Tibial artery (tissue), 4 donors: ENCODE data around the gene SYNDIG1.

ENCODE experiments used
- DNase-seq, 2 donors: peaks; one replicate each; pipeline ENCODE4 v3.0.0-alpha.2; 2019
- H3K27ac ChIP-seq, 2 donors: fragments of 200-600 bp; sonication (generic) in 1 of 2; 1 replicate in 1 of 2; 2 replicates in 1 of 2; pipeline ENCODE4 v1.5.1; 2018 to 2019; ENCODE audit warnings: mild to moderate bottlenecking in 1 of 2
- H3K27me3 ChIP-seq, 2 donors: fragments of 200-600 bp; sonication (generic) in 1 of 2; one replicate each; pipeline versions ENCODE4 v1.5.1 to v1.6.0; 2016 to 2019
- H3K36me3 ChIP-seq, 3 donors: fragments of 200-600 bp; sonication (generic) in 2 of 3; one replicate each; pipeline ENCODE4 v1.5.1; 2016 to 2019; ENCODE audit warnings: mild to moderate bottlenecking in 2 of 3
- H3K4me1 ChIP-seq, 4 donors: fragments of 200-600 bp; sonication (generic) in 2 of 4; 1 replicate in 3 of 4; 2 replicates in 1 of 4; pipeline ENCODE4 v1.5.1; 2016 to 2019
- H3K4me3 ChIP-seq, 2 donors: fragments of 200-600 bp; sonication (generic) in 1 of 2; 1 replicate in 1 of 2; 2 replicates in 1 of 2; pipeline ENCODE4 v1.5.1; 2018 to 2019; ENCODE audit warnings: mild to moderate bottlenecking in 2 of 2
- H3K9me3 ChIP-seq, 3 donors: fragments of 200-600 bp; sonication (generic) in 1 of 3; one replicate each; pipeline ENCODE4 v1.5.1; 2016 to 2019
- intact Hi-C: fragments of 100-400 bp; cut with DNase I; formaldehyde crosslinking; loops from one replicate; pipeline ENCODE4 v1.15.0; 2023; ENCODE audit warnings: low total_unique reads
- TF ChIP-seq, protein P1 (sequence below), 2 experiments: fragments of 200-600 bp in 1 of 2; fragments of 450-650 bp in 1 of 2; IDR thresholded peaks; one replicate each; pipeline ENCODE4 v1.5.1; 2017 to 2019; ENCODE audit warnings: antibody characterized with exemption in 2 of 2, mild to moderate bottlenecking in 1 of 2, moderate library complexity in 1 of 2

The SYNDIG1 gene

DNA sequence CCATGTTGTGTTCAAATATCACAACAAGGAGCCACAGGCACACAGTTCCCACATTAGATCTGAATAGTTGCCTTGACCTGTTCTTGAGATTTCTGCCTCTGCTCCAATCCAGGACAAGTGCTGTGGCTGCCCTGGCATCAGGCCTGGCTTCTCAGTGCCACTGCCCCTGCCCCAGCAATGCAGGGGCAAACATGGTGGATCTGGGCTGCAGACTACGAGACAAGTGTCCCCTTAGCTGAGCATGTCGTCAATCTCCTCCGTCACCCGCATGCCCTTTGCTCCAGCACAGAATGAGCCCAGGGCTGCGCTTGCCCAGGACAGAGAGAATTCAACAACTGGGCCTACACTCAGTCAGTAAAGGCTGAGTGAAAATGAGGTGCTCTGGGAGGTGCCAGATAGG lies 201.6 kb downstream of the SYNDIG1 start:
- peak; percentile 15 to 45 for DNase-seq
- Histone ChIP-seq H3K4me1 (peaks cover 0 to 19% (median 13%) of the 10 kb centered on the region in 4 donors), H3K27me3 (no peaks in the 10 kb centered on the region), H3K4me3 (no peak overlapping the region), H3K36me3 (no peaks in the 10 kb centered on the region), H3K9me3 (no peaks in the 10 kb centered on the region), H3K27ac (no peak overlapping the region)
- intact Hi-C loops, result no loop called here
- TF ChIP-seq, protein P1, sequence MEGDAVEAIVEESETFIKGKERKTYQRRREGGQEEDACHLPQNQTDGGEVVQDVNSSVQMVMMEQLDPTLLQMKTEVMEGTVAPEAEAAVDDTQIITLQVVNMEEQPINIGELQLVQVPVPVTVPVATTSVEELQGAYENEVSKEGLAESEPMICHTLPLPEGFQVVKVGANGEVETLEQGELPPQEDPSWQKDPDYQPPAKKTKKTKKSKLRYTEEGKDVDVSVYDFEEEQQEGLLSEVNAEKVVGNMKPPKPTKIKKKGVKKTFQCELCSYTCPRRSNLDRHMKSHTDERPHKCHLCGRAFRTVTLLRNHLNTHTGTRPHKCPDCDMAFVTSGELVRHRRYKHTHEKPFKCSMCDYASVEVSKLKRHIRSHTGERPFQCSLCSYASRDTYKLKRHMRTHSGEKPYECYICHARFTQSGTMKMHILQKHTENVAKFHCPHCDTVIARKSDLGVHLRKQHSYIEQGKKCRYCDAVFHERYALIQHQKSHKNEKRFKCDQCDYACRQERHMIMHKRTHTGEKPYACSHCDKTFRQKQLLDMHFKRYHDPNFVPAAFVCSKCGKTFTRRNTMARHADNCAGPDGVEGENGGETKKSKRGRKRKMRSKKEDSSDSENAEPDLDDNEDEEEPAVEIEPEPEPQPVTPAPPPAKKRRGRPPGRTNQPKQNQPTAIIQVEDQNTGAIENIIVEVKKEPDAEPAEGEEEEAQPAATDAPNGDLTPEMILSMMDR (IDR thresholded peaks at IDR 0.05), result no peak

GRCh38 chr20:24672181-24672880 lies 202.9 kb downstream of the SYNDIG1 start:
- TF ChIP-seq, protein P1 (IDR thresholded peaks at IDR 0.05), result no peak
- intact Hi-C loops, result no loop called here
- H3K9me3 ChIP-seq, result no peaks in the 10 kb centered on the region
- no peaks in the 10 kb centered on the region for H3K27me3 ChIP-seq
- DNase-seq, result peak; percentile 18 to 54
- peaks cover 0 to 19% (median 13%) of the 10 kb centered on the region in 4 donors for H3K4me1 ChIP-seq
- no peak overlapping the region for H3K4me3 ChIP-seq
- peak overlapping the region; percentile 30 to 53 for H3K27ac ChIP-seq
- H3K36me3 ChIP-seq, result no peaks in the 10 kb centered on the region

DNA sequence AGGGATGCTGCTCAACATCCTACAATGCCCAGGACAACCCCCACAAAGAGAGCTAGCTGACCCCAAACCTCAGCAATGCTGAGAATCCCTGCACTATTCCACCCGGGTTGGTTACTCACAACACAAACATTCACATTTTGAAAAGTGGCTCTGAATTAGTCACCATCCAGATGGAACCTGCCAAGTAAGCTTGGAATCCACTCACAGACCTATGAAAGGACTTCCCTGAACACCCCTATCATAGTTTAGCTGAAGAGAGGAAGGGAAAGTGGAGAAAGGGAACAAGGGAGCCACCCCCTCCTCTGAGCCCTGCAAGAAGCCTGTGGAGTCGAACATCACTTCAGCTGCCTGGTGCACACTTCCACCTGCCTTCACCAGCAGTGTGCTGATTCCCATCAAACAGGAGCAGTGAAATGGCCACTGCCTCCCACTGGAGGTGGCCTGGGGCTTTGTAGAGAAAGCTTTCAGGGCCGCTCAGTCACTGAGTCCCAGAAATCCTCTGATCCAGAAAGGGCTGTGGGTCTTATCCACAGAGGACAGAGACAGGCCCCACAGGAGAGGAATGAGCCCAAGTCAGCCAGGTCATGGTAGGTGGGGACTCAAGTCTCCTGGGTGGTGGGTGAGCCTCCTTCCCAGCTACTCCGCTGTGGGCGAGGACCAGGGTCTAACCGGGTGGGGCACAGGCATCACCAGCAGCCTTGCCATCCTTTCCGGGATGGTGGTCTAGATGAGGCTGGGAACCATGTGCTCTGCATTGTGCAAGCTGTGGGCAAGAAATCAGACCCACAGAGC lies 203.7 kb downstream of the SYNDIG1 start:
- DNase-seq, result peak; percentile 21 to 60
- Histone ChIP-seq H3K27me3 (no peaks in the 10 kb centered on the region), H3K36me3 (no peaks in the 10 kb centered on the region), H3K27ac (peak overlapping the region; percentile 30 to 53), H3K4me1 (peaks cover 0 to 19% (median 13%) of the 10 kb centered on the region in 4 donors), H3K9me3 (no peaks in the 10 kb centered on the region), H3K4me3 (no peak overlapping the region)
- intact Hi-C loops, result no loop called here
- TF ChIP-seq, protein P1 (IDR thresholded peaks at IDR 0.05), result no peak

DNA sequence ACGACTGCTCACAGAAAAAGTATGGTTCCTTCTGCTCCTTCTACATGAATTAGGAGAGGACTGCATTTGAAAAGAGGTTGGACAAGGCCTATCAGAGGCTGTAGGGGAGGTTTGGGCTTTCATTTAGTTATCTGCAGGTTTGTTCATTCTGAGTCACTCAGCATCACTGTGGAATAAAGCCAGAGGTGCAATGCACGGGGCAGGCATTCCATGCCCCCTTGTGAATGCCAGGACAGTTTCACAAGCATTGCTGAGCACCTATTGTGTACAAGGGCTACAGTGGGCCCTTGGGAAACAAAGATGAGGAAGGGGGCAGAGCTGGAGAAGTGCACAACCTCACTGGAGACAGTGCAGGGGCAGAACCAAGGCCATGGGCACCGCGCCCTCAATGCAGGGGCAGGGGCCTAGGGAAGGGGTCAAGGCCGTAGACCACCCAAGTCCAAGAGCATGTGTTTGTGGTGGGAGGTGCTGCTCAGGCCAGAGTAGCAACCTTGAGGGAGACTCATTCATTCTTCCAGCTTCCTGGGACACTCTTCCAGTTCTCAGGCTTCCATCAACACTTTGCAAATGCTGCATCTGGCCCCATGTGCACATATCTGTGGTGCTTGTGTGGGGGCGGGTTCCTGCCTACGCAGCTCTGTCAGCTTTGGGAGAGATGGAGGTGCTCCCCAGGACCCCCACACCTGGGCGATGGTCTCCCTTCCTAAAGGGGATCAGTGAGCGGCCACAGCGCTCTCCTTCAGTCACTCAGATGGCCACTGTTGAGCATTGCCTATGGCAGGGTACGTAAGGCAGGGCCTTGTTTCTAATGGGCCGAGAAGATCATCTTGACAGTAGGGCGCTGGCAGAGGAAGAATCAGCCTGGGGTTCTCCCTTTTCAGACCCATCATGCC lies 204.5 kb downstream of the SYNDIG1 start:
- Histone ChIP-seq H3K36me3 (no peaks in the 10 kb centered on the region), H3K27me3 (no peaks in the 10 kb centered on the region), H3K4me1 (peaks cover 0 to 19% (median 13%) of the 10 kb centered on the region in 4 donors), H3K27ac (peak overlapping the region; percentile 30 to 53), H3K9me3 (no peaks in the 10 kb centered on the region), H3K4me3 (no peak overlapping the region)
- TF ChIP-seq, protein P1 (IDR thresholded peaks at IDR 0.05), result no peak
- DNase-seq, result peak; percentile 7 to 57
- intact Hi-C loops, result no loop called here

DNA sequence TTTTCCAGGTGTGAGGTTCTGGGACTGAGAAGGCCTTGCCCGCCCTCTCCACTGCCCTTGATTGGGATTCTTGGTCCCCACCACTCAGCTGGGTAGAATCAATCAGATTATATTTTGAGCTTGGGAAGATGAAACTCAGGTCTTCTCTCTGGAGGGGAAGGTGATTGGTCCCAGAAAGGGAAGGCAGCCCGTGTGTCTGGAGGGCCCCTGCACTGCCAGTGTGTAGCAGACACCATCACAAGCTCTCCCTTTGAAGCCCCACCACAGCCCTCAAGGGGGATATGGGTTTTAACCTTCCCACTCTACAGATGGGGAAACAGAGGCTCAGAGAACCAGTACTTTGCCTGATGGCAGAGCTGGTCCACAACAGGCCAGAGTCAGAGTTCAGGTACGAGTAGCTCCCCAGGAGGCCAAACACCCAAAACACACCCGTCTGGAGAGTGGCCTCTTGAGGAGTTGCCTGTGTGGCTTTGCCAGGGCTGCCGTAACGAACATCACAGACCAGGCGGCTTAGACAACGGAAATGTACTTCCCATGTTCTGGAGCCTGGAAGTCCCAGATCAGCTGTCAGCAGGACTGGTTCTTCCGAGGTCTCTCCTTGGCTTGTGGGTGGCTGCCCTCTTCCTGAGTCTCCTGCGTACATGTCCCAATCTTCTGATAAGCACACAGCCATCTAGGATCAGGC lies 205.6 kb downstream of the SYNDIG1 start:
- Histone ChIP-seq H3K4me1 (peaks cover 0 to 19% (median 13%) of the 10 kb centered on the region in 4 donors), H3K9me3 (no peaks in the 10 kb centered on the region), H3K27me3 (no peaks in the 10 kb centered on the region), H3K36me3 (no peaks in the 10 kb centered on the region), H3K4me3 (no peak overlapping the region), H3K27ac (no peak overlapping the region)
- intact Hi-C loops, result no loop called here
- TF ChIP-seq, protein P1 (IDR thresholded peaks at IDR 0.05), result no peak
- DNase-seq, result peak in 1 of 2 donors; percentile 55
